HG02981 (cell line): Measurements from ENCODE around the gene VMP1.
"Not testable (repeated sequence)": the region's sequence is repeated elsewhere in the genome, so short reads cannot be mapped to it uniquely, and the experiment has no call there.

Source experiments
- ATAC-seq: cut with Tn5 transposase; IDR thresholded peaks from one replicate; pipeline ENCODE4 v1.9.1; 2021; ENCODE audit warnings: mild to moderate bottlenecking, moderate library complexity; ENCODE audit not compliant: unreplicated experiment

Gene VMP1

DNA sequence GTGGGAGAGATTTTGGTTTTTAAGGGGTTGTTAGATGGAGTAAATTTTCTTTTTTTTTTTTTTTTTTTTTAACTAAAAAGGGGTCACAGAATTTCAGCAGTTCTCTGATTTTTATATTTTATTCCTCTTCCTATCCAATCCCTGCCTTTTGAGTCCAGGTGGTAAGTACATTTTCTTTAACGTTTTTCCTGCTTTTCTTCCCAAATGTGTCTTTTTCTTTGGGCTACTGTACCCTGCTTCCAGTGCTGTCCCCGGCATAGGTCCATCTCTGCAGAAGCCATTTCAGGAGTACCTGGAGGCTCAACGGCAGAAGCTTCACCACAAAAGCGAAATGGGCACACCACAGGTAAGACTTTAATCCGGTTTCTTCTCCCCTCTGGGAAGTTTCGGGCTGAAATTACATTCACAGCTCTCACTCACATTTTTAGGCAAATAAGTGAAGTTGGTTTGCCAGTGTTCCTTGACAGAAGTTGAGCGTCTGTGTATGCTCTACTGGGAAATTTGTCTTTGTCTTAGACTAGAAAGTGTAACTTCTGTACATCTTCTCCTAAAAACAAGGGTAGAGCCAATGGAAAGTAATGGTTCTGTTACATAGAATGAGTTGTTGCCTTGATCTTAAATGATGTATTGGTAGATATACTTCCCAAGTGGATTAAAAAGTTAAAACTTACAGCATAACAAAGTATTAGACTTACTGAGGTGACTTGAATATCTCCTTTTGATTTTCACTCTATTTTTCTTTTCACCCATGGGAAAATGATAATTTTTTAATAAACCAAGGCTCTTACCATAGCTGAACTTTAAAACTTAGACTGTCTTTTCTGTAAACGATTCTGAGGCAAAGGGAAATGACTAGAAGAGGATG is 130.8 kb downstream of the VMP1 start:
- ATAC-seq = no peak

DNA sequence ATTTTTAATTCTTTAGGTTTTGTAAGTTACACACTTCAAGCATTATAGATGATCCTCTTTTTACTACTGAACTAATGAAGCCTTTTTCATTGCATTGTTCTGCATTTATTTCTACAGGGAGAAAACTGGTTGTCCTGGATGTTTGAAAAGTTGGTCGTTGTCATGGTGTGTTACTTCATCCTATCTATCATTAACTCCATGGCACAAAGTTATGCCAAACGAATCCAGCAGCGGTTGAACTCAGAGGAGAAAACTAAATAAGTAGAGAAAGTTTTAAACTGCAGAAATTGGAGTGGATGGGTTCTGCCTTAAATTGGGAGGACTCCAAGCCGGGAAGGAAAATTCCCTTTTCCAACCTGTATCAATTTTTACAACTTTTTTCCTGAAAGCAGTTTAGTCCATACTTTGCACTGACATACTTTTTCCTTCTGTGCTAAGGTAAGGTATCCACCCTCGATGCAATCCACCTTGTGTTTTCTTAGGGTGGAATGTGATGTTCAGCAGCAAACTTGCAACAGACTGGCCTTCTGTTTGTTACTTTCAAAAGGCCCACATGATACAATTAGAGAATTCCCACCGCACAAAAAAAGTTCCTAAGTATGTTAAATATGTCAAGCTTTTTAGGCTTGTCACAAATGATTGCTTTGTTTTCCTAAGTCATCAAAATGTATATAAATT is 132.3 kb downstream of the VMP1 start:
- ATAC-seq = no peak

DNA sequence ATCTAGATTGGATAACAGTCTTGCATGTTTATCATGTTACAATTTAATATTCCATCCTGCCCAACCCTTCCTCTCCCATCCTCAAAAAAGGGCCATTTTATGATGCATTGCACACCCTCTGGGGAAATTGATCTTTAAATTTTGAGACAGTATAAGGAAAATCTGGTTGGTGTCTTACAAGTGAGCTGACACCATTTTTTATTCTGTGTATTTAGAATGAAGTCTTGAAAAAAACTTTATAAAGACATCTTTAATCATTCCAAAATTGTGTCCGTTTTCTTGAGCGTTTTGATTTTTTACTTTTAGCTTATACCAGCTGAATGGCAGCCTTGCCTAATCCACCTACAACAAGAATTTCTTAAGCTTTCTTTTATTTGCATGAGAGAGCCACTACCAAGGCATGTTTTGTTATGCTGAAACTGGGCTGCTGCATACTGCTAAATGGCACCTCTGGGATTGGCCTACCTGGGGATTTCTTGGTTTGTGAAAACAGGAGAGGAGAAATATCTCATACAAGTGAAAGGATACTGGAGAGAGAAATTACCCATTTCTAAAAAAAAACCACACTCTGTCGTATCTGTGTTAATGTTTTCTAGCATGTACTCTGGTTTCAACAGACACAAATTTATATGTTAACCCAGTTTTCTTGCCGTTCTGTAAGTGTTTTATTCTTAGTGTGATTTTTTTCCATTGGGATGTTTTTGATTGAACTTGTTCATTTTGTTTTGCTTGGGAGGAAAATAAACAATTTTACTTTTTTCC is 133.1 kb downstream of the VMP1 start:
- no peak for ATAC-seq

DNA sequence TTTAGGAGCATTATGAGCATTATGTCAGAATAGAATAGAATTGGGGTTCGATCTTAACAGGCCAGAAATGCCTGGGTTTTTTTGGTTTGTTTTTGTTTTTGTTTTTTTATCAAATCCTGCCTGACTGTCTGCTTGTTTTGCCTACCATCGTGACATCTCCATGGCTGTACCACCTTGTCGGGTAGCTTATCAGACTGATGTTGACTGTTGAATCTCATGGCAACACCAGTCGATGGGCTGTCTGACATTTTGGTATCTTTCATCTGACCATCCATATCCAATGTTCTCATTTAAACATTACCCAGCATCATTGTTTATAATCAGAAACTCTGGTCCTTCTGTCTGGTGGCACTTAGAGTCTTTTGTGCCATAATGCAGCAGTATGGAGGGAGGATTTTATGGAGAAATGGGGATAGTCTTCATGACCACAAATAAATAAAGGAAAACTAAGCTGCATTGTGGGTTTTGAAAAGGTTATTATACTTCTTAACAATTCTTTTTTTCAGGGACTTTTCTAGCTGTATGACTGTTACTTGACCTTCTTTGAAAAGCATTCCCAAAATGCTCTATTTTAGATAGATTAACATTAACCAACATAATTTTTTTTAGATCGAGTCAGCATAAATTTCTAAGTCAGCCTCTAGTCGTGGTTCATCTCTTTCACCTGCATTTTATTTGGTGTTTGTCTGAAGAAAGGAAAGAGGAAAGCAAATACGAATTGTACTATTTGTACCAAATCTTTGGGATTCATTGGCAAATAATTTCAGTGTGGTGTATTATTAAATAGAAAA is 133.8 kb downstream of the VMP1 start:
- ATAC-seq = not testable (repeated sequence)

DNA sequence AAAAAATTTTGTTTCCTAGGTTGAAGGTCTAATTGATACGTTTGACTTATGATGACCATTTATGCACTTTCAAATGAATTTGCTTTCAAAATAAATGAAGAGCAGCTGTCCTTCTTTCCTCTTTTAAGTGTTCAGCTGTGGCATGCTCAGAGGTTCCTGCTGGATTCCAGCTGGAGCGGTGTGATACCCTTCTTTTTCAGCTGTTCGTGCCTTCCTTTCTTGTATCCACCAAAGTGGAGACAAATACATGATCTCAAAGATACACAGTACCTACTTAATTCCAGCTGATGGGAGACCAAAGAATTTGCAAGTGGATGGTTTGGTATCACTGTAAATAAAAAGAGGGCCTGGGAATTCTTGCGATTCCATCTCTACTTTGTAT is 134.4 kb downstream of the VMP1 start:
- not testable (repeated sequence) for ATAC-seq

DNA sequence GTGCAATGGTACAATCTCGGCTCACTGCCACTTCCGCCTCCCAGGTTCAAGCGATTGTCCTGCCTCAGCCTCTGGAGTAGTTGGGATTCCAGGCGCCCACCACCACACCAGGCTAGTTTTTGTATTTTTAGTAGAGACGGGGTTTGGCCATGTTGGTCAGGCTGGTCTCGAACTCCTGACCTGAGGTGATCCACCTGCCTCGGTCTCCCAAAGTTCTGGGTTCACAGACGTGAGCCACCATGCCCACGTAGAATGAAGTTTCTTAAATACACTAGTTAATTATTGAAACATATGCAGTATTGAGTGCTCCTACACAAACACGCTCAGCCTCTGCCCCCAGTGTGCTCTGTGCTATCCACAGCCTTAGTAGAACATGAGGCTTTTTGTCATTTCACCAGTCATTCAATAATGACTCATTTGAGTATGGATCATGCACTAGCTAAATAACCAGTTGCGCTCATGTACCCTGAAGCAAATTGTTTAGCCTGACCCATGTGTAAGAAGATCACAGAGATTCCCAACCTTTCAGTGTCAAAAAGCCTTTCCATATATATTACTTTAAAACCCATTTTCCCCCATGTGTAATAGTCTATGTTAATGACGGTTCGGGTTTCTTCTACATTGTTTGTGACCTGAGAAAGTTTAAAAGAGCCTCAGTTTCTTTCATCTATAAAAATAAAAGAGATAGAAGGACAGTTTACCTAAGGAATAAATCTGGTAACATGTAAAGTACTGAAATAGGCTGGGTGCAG is 135.6 kb downstream of the VMP1 start:
- peak; percentile 42 for ATAC-seq

DNA sequence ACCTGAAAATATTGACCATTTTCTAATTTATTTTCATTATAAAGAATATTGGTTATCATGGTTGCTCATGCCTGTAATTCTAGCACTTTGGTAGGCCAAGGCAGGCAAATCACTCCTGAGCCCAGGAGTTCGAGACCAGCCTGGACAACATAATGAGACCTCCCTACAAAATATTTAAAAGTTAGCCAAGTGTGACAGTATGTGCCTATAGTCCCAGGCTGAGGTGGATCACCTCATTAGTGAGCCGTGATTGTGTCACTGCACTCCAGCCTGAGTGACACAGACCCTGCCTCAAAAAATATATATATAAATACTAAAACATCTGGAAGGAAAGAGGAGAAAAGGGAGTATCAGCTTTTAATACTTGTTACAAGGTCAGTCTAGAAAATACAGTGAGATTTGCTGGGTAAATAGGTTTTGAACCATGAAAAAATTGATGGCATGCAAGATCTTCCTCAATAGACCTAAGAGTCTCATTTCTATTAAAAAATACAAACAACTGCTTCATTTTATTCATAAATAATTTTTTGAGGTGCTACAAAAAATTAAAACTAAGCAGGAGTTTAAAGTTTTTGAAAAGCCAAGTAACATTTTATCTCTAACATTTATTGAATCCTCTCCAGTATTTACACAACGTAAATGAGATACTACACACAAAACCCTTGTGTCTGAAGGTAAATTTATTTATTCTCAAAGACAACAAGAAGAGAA is 137.6 kb downstream of the VMP1 start:
- ATAC-seq = no peak

DNA sequence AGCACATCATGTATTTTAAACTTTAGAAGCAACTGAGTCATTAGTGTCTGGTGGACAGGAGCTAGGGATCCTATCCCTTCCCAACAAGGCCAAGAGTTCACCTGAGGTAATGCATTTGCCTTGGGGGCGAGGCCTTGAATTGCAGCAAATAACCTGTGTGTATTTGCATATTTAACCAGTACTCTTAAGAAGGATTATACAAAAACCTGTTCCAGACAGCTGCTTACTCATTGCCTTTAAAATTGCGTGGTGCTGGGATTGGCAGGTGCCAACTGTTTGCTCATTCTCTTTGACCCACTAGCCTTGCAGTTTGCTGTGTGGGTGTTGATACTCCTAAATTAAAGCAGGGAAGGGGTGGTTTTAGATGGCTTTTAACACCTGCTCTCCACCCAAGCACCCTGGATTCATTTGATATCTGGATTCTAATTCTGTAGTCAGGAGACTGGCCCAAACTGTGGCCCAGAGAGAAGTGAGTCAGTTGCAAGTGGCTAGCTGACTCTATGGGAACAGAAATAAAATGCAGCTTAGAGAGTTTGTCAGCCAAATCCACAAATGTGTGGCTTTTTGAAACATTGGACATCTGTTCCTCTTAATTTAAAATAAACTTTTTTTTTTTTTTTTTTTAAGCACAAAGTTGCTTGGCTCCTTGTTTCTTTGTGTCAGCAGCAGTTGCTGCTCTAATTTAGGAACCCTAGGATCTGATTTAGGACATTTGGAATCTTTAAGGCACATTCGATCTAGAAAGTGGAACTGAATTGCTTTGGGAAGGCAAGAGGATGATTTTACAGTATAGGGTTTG is 138.3 kb downstream of the VMP1 start:
- ATAC-seq = no peak

DNA sequence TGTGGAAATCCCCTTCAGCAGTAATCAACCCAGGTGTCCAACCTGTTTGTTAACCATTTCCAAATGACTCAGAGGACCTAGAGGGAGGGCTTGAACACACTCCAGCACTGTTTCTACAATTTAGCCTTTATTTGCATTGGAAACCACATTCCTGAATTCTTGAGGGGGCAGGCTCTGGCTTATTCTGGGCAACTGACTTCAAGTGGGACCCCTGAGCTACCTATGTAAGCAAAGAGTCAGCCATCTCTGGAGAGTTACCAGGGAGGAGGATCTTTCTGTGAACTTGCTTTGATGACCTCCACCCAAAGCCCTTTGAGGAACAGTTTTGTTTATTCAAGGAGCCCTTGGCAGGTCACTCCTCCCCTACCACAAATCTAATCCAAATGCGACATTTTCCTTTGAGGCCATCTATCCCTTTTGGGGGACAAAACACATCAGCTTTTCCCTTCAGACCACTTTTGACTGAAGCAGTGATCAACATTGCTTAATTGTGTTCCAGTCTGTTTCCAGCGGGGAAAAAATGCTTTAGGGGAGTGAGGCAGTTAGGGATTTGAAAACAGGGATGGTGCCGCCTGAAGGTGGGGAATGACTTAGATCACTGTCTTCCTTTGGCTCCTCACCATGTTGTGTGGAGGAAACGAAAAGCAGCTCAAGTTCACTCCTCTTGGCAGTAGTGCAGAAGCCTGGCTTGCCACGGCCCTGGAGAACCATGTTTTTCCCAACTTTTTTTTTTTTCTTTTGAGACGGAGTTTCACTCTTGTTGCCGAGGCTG is 139.1 kb downstream of the VMP1 start:
- ATAC-seq = peak; percentile 41

DNA sequence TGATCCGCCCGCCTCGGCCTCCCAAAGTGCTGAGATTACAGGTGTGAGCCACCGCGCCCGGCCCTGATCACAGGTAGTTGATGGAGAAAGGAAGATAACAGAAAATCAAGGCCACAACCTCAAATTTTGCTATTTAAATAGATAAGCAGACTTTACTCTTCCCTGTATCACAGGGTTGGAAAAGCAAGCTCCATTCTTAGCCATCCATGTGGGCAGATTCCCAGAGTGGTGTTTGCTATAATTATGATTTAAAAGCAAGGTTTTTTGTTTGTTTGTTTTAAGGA is 140.9 kb downstream of the VMP1 start:
- ATAC-seq = no peak

DNA sequence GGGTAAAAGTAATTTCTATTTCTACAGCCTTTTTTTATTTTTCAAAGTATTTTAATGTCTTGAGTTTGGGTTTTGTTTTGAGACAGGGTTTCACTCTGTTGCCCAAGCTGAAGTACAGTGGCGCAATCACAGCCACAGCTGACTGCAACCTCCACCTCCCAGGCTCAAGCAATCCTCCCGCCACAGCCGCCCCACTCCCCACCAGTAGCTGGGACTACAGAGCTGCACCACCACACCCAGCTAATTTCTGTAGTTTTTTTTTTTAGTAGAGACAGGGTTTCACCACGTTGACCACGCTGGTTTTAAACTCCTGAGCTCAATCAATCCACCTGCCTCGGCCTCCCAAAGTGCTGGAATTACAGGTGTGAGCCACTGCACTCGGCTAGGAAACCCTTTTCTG is 141.3 kb downstream of the VMP1 start:
- ATAC-seq = peak; percentile 32

DNA sequence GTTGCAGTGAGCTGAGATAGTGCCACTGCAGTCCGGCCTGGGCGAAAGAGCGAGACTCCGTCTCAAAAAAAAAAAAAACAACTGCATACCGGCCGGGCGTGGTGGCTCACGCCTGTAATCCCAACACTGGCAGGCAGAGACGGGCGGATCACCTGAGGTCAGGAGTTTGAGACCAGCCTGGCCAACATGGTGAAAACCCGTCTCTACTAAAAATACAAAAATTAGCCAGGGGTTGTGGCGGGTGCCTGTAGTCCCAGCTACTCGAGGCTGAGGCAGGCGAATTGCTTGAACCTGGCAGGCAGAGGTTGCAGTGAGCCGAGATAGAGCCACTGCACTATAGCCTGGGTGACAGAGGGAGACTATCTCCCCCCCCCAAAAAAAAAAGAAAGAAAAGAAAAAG is 142.9 kb downstream of the VMP1 start:
- ATAC-seq = not testable (repeated sequence)

DNA sequence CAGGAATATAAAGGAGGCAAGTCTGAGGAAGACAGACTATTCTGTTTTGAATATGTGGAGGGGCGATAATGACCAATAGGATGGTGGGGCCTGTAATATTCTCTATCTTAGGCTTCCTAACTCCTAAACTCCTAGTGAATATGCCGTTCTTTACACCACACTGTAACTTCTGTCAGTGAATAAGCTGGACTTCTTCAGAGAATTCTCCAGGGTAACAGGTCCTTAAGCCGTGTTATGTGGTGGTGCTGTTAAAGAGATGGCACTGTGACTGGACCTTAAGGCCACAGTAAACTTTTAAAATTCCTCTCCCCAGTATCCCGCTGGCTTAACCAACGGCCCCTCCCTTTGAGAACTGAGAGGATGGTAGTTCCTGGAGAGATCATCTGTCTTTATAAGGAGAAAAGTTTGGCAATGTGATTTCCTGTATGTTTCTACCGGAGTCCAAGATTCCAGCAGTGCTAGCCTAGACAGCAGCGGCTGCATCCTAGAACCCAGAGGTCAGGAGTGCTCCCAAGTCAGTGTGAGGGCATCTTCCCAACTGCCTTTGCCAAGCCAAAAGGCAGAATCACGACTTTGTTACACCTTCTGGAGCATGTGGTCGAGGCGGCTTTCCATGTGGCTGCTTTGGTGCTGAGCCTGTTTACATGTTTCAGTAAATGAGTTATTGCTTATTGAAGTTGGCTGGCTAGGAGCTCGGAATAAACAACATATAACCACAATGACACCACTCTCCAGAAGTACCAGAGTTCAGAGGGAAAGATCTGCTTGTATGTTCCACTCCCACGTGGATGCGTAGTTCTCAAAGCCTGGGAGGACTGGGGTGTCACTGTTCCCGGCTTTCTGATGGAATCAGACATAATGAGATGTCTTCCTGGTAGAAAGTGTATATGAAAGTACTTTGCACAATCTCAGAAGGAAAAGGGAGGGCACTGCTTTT is 144.3 kb downstream of the VMP1 start:
- no peak for ATAC-seq

DNA sequence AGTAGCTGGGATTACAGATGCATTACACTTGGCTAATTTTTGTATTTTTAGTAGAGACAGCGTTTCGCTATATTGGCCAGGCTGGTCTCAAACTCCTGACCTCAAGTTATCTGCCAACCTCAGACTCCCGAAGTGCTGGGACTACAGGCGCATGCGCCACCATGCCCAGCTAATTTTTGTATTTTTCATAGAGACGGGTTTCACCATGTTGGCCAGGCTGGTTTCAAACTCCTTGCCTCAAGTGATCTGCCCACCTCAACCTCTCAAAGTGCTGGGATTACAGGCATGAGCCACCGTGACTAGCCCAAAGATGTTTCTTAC is 145.4 kb downstream of the VMP1 start:
- ATAC-seq = not testable (repeated sequence)

DNA sequence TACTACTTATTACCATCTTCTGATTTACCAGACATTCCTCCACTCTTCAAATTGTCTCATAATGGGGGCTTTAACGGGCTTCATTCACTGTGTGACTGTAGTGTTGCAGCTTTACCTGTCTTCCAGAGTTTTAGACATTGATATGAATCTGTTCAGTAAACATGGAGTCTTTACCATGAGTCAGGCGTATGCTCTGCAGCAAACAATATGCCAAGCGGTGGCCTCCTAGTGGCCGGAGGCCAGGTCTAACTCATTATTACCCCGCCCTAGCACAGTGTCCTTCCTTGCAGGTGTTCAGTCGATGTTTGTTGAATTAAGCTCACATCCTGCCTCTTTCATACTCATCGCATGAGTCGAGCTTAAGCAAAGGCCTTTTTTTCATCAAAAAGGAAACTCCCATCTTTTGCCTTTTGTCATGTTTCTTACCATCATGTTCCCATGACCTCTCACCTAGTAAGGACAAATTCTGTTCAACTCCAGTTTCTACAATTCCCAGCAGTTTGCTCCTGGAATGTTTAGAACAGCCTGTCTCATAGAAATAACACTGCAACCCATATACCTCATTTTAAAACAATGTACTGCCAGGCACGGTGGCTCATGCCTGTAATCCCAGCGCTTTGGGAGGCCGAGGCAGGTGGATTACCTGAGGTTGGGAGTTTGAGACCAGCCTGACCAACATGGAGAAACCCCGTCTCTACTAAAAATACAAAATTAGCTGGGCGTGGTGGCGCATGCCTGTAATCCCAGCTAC is 145.9 kb downstream of the VMP1 start:
- ATAC-seq = no peak

DNA sequence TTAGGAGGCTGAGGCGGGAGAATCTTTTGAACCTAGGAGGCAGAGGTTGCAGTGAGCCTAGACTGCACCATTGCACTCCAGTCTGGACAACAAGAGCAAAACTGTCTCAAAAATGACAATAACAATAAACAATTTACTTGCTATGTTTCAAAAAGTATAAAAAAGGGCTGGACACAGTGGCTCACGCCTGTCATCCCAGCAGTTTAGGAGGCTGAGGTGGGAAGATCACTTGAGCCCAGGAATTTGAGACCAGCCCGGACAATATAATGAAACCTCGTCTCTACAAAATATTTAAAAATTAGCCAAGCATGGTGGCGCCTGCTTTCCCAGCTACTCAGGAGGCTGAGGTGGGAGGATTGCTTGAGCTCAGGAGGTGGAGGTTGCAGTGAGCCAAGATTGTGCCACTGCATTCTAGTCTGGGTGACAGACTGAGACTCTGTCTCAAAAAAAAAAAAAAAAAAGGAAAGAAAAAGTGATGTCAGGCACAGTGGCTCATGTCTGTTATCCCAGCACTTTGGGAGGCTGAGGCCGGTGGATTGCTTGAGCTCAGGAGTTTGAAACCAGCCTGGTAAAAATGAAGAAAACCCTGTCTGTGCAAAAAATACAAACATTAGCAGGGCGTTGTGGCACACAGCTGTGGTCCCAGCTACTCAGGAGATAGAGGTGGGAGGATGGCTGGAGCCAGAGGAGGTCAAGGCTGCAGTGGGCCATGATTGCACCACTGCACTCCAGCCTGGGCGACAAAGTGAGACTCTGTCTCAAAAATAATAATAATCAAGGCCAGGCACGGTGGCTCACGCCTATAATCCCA is 146.7 kb downstream of the VMP1 start:
- not testable (repeated sequence) for ATAC-seq
